H9 (cell line): Measurements from ENCODE around the gene SLCO3A1. TPM values are rescaled to one million over a fixed set of nuclear protein-coding genes. Genes with fewer than 3 reads are reported as not detected.

Experiments
- DNase-seq: peaks from one replicate; pipeline ENCODE4 v3.0.0-alpha.2; 2017
- H2AFZ ChIP-seq: one replicate; pipeline ENCODE4 v1.6.1; 2013; ENCODE audit warnings: mild to moderate bottlenecking, low read length, control low read depth, moderate library complexity
- H2AK5ac ChIP-seq: 2 replicates; pipeline ENCODE4 v1.6.1; 2013; ENCODE audit warnings: low read length, control low read depth, mixed read lengths; ENCODE audit not compliant: insufficient read length
- H2BK120ac ChIP-seq: one replicate; pipeline ENCODE4 v1.6.1; 2013; ENCODE audit warnings: low read depth, mild to moderate bottlenecking, low read length, control low read depth, inconsistent platforms; ENCODE audit not compliant: poor library complexity, severe bottlenecking
- H2BK12ac ChIP-seq: 2 replicates; pipeline ENCODE4 v1.6.1; 2013; ENCODE audit warnings: low read length, control low read depth, mixed read lengths, low read depth; ENCODE audit not compliant: insufficient read length
- H2BK15ac ChIP-seq: 2 replicates; pipeline ENCODE4 v1.6.1; 2013; ENCODE audit warnings: low read depth, low read length, control low read depth
- H2BK20ac ChIP-seq: one replicate; pipeline ENCODE4 v1.6.1; 2013; ENCODE audit warnings: low read depth, mild to moderate bottlenecking, low read length, control low read depth, inconsistent platforms; ENCODE audit not compliant: poor library complexity, severe bottlenecking
- H2BK5ac ChIP-seq: 2 replicates; pipeline ENCODE4 v1.6.1; 2013; ENCODE audit warnings: low read length, control low read depth, mixed read lengths; ENCODE audit not compliant: insufficient read length
- H3K14ac ChIP-seq: 2 replicates; pipeline ENCODE4 v1.6.1; 2013; ENCODE audit warnings: low read length, control low read depth; ENCODE audit not compliant: insufficient read depth
- H3K18ac ChIP-seq: 2 replicates; pipeline ENCODE4 v1.6.1; 2013; ENCODE audit warnings: low read depth, mild to moderate bottlenecking, mixed read lengths, low read length, control low read depth; ENCODE audit not compliant: insufficient read length
- H3K23ac ChIP-seq: 2 replicates; pipeline ENCODE4 v1.6.1; 2013; ENCODE audit warnings: low read length, control low read depth, mixed read lengths, low read depth; ENCODE audit not compliant: insufficient read length
- H3K23me2 ChIP-seq: 2 replicates; pipeline ENCODE4 v1.6.1; 2013; ENCODE audit warnings: low read depth, mild to moderate bottlenecking, mixed read lengths, low read length, control low read depth; ENCODE audit not compliant: insufficient read length, poor library complexity, severe bottlenecking
- H3K27ac ChIP-seq: 2 replicates; pipeline ENCODE4 v1.5.1; 2013; ENCODE audit warnings: low read length, control low read depth, mixed read lengths, low read depth; ENCODE audit not compliant: insufficient read length
- H3K27me3 ChIP-seq: 2 replicates; pipeline ENCODE4 v1.6.1; 2013; ENCODE audit warnings: low read length, control low read depth, inconsistent platforms; ENCODE audit not compliant: insufficient read depth
- H3K4ac ChIP-seq: 2 replicates; pipeline ENCODE4 v1.6.1; 2013; ENCODE audit warnings: low read depth, mild to moderate bottlenecking, control low read depth, inconsistent platforms, low read length, moderate library complexity
- H3K4me1 ChIP-seq: 2 replicates; pipeline ENCODE4 v1.6.1; 2013; ENCODE audit warnings: low read length, control low read depth, inconsistent platforms; ENCODE audit not compliant: insufficient read depth
- H3K4me2 ChIP-seq: 2 replicates; pipeline ENCODE4 v1.6.1; 2013; ENCODE audit warnings: low read length, control low read depth, mixed read lengths; ENCODE audit not compliant: insufficient read length, insufficient read depth
- H3K56ac ChIP-seq: 2 replicates; pipeline ENCODE4 v1.6.1; 2013; ENCODE audit warnings: low read depth, mild to moderate bottlenecking, mixed read lengths, low read length, control low read depth; ENCODE audit not compliant: insufficient read length
- H3K79me1 ChIP-seq: 2 replicates; pipeline ENCODE4 v1.6.1; 2013; ENCODE audit warnings: low read depth, mild to moderate bottlenecking, moderate library complexity, low read length, control low read depth, inconsistent platforms; ENCODE audit not compliant: insufficient read depth, poor library complexity, severe bottlenecking
- H3K79me2 ChIP-seq: 2 replicates; pipeline ENCODE4 v1.6.1; 2013; ENCODE audit warnings: low read length, control low read depth, inconsistent platforms; ENCODE audit not compliant: insufficient read depth
- H3K9ac ChIP-seq: 2 replicates; pipeline ENCODE4 v1.6.1; 2013; ENCODE audit warnings: low read length, control low read depth, mixed read lengths; ENCODE audit not compliant: insufficient read length; ENCODE audit errors: extremely low read depth
- H3K9me3 ChIP-seq: one replicate; pipeline ENCODE4 v1.6.1; 2013; ENCODE audit warnings: low read depth, low read length, inconsistent platforms; ENCODE audit not compliant: control insufficient read depth
- H3T11ph ChIP-seq: one replicate; pipeline ENCODE4 v1.6.1; 2013; ENCODE audit warnings: mild to moderate bottlenecking, low read length, control low read depth, inconsistent platforms
- H4K20me1 ChIP-seq: one replicate; pipeline ENCODE4 v1.6.1; 2013; ENCODE audit not compliant: control insufficient read depth, insufficient read length, insufficient read depth
- H4K5ac ChIP-seq: 2 replicates; pipeline ENCODE4 v1.6.1; 2013; ENCODE audit warnings: low read depth, mild to moderate bottlenecking, mixed read lengths, low read length, control low read depth; ENCODE audit not compliant: insufficient read length
- H4K8ac ChIP-seq: replicated peaks from 2 replicates; pipeline ENCODE4 v1.6.1; 2013; ENCODE audit warnings: low read length, control low read depth, mixed read lengths, low read depth; ENCODE audit not compliant: insufficient read length
- H4K91ac ChIP-seq: 2 replicates; pipeline ENCODE4 v1.6.1; 2013; ENCODE audit warnings: low read depth, mild to moderate bottlenecking, moderate library complexity, mixed read lengths, low read length, control low read depth; ENCODE audit not compliant: insufficient read length
- H3K27ac Mint-ChIP-seq, 3 experiments: 2 replicates in 2 of 3; 3 replicates in 1 of 3; pipeline ENCODE4 v1.8.0; 2020 to 2021; ENCODE audit warnings: mixed read lengths in 3 of 3, mild to moderate bottlenecking in 1 of 3, moderate library complexity in 1 of 3
- H3K27me3 Mint-ChIP-seq: 2 replicates; pipeline ENCODE4 v1.8.0; 2021; ENCODE audit warnings: low read depth, mild to moderate bottlenecking, moderate library complexity, mixed read lengths
- H3K36me3 Mint-ChIP-seq, 3 experiments: 2 replicates in 2 of 3; 3 replicates in 1 of 3; pipeline ENCODE4 v1.8.0; 2020 to 2021; ENCODE audit warnings: low read depth in 3 of 3, mixed read lengths in 3 of 3; ENCODE audit not compliant: insufficient read depth in 1 of 3
- H3K4me1 Mint-ChIP-seq, 2 experiments: 2 replicates each; pipeline ENCODE4 v1.8.0; 2020; ENCODE audit warnings: mixed read lengths in 2 of 2
- H3K4me3 Mint-ChIP-seq, 2 experiments: 2 replicates in 1 of 2; 3 replicates in 1 of 2; pipeline ENCODE4 v1.8.0; 2020 to 2021; ENCODE audit warnings: mild to moderate bottlenecking in 2 of 2, mixed read lengths in 2 of 2, moderate library complexity in 1 of 2
- H3K9me3 Mint-ChIP-seq, 2 experiments: 2 replicates in 1 of 2; 3 replicates in 1 of 2; pipeline ENCODE4 v1.8.0; 2020; ENCODE audit warnings: mild to moderate bottlenecking in 2 of 2, mixed read lengths in 2 of 2, moderate library complexity in 1 of 2
- WGBS: extraction: QIAGEN DNeasy Blood & Tissue Kit; methylation state at CpG from one replicate; pipeline ENCODE4 v1.1.7; 2013; ENCODE audit warnings: missing lambda C conversion rate, low lambda C conversion rate, mixed read lengths; ENCODE audit not compliant: insufficient read length; ENCODE audit errors: extremely low coverage; 5-methylcytosine and 5-hydroxymethylcytosine counted together
- total RNA-seq: library from RNA; stranded (reverse); gene quantifications from 2 replicates; pipeline ENCODE4 v1.2.1, GENCODE V29; 2021
- TF ChIP-seq, protein P1 (sequence below): fragments of 200-600 bp; sonication (generic); conservative IDR thresholded peaks from 3 replicates; pipeline ENCODE4 v1.8.0; 2021; ENCODE audit warnings: antibody characterized with exemption, mild to moderate bottlenecking

Gene SLCO3A1
- total RNA-seq, 1 experiment from 2014 or later, result 9.4 TPM

DNA sequence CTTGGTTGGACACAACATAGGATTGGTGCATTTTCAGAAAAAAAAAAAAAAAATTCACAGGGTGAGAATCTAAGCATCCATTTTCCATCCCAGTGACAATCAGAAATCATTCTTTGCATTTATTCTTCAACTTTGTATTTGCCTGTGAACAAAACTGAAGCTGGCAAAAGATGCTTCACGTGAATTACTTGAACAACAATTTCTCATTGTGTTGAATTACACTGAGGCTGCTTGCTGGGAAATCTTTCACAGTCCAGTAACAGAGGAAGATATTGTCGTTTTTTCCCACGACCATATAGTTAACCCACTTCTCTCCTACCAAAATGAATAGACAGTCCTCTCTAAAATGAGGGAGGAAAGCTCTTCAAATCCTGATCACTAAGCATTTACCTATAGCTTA lies 4.3 kb upstream of the SLCO3A1 start:
- Histone ChIP-seq H3K27me3 (no peaks in the 10 kb centered on the region), H4K5ac (no peak overlapping the region), H2BK5ac (no peak overlapping the region), H3K14ac (no peak overlapping the region), H2BK120ac (no peak overlapping the region), H2BK12ac (no peak overlapping the region), H2BK20ac (no peak overlapping the region), H3K4ac (no peak overlapping the region), H3K79me1 (no peaks in the 10 kb centered on the region), H3K4me1 (no peaks in the 10 kb centered on the region), H3T11ph (no peak overlapping the region), H4K8ac (no peak overlapping the region), H3K9me3 (no peaks in the 10 kb centered on the region), H2BK15ac (no peak overlapping the region), H2AFZ (no peak overlapping the region), H4K91ac (no peak overlapping the region), H3K23ac (no peak overlapping the region), H3K18ac (no peak overlapping the region), H3K27ac (no peak overlapping the region), H3K79me2 (no peaks in the 10 kb centered on the region), H2AK5ac (no peak overlapping the region), H3K56ac (no peak overlapping the region), H4K20me1 (no peaks in the 10 kb centered on the region), H3K9ac (no peak overlapping the region), H3K23me2 (no peaks in the 10 kb centered on the region), H3K4me2 (no peak overlapping the region)
- no peak for DNase-seq
- peaks cover 13 to 20% of the 10 kb centered on the region in 2 experiments for H3K4me1 Mint-ChIP-seq
- no peak overlapping the region for H3K27ac Mint-ChIP-seq
- TF ChIP-seq, protein P1, sequence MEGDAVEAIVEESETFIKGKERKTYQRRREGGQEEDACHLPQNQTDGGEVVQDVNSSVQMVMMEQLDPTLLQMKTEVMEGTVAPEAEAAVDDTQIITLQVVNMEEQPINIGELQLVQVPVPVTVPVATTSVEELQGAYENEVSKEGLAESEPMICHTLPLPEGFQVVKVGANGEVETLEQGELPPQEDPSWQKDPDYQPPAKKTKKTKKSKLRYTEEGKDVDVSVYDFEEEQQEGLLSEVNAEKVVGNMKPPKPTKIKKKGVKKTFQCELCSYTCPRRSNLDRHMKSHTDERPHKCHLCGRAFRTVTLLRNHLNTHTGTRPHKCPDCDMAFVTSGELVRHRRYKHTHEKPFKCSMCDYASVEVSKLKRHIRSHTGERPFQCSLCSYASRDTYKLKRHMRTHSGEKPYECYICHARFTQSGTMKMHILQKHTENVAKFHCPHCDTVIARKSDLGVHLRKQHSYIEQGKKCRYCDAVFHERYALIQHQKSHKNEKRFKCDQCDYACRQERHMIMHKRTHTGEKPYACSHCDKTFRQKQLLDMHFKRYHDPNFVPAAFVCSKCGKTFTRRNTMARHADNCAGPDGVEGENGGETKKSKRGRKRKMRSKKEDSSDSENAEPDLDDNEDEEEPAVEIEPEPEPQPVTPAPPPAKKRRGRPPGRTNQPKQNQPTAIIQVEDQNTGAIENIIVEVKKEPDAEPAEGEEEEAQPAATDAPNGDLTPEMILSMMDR, result no peak
- no peak overlapping the region; a peak in 1 of 5 replicates for H3K4me3 Mint-ChIP-seq
- peaks cover 5% of the 10 kb centered on the region for H3K27me3 Mint-ChIP-seq
- no peaks in the 10 kb centered on the region for H3K9me3 Mint-ChIP-seq
- WGBS, result no CpG with 5 or more reads among the region's 3 CpGs
- H3K36me3 Mint-ChIP-seq, result peaks cover 0 to 3% (median 0%) of the 10 kb centered on the region in 3 experiments; a peak in 2 of 7 replicates
